ENCODE measurements around the gene C3orf20. TPM values are rescaled to one million over a fixed set of nuclear protein-coding genes. Genes with fewer than 3 reads are reported as not detected.

Gene C3orf20
- total and polyA plus RNA-seq, 7 donors: 0.03 to 0.16 TPM; not detected in 5

DNA sequence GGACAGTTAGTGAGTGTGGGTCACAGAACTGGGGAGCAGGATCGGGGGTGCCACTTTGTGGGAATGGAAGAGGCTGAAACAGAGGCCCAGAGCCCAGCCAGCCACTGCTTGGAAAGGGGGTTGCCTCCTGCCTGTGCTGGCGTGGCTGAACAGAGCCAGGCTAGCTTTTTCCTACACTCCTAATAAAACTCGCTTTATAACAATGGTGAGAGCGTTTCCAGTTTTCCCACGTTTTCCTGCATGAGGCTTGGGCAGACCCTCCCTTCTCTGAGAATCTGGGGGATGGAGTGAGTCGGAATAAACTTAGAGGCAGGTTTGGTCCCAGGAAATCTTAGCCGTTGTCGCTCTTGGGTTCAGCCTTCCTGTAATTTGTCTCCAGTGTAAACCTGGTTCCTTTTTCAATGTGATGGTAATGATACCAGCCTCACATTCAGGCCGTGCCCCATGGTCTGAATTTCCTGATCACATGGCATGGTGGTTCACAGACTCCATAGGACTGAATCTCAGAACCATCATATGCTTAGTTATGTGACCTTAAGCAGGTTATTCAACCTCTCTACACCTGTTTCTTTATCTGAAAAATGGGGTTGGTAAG, 137.4 kb downstream of the C3orf20 start:
- peak overlapping the region in 3 of 4 donors; percentile 45 to 54 (median 54) for H3K4me3 ChIP-seq
- TF ChIP-seq EP300 (IDR thresholded peaks at IDR 0.05) (no peak), POLR2A (IDR thresholded peaks at IDR 0.05) (no peak), POLR2AphosphoS5 (IDR thresholded peaks at IDR 0.05) (no peak)
- TF ChIP-seq, protein P1, sequence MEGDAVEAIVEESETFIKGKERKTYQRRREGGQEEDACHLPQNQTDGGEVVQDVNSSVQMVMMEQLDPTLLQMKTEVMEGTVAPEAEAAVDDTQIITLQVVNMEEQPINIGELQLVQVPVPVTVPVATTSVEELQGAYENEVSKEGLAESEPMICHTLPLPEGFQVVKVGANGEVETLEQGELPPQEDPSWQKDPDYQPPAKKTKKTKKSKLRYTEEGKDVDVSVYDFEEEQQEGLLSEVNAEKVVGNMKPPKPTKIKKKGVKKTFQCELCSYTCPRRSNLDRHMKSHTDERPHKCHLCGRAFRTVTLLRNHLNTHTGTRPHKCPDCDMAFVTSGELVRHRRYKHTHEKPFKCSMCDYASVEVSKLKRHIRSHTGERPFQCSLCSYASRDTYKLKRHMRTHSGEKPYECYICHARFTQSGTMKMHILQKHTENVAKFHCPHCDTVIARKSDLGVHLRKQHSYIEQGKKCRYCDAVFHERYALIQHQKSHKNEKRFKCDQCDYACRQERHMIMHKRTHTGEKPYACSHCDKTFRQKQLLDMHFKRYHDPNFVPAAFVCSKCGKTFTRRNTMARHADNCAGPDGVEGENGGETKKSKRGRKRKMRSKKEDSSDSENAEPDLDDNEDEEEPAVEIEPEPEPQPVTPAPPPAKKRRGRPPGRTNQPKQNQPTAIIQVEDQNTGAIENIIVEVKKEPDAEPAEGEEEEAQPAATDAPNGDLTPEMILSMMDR (IDR thresholded peaks at IDR 0.05): no peak
- H3K36me3 ChIP-seq: no peaks in the 10 kb centered on the region
- no peaks in the 10 kb centered on the region for H3K9me3 ChIP-seq
- intact Hi-C loops (cut with DNase I): no loop called here
- peaks cover 9 to 42% (median 29%) of the 10 kb centered on the region in 3 donors for H3K27me3 ChIP-seq
- WGBS, 2 donors: 45 to 75% methylated on average over 9 of the region's 9 CpGs
- peaks cover 0 to 18% (median 12%) of the 10 kb centered on the region in 4 donors for H3K4me1 ChIP-seq
- peak overlapping the region; percentile 14 to 81 (median 74) for H3K27ac ChIP-seq
- DNase-seq: no peak

DNA sequence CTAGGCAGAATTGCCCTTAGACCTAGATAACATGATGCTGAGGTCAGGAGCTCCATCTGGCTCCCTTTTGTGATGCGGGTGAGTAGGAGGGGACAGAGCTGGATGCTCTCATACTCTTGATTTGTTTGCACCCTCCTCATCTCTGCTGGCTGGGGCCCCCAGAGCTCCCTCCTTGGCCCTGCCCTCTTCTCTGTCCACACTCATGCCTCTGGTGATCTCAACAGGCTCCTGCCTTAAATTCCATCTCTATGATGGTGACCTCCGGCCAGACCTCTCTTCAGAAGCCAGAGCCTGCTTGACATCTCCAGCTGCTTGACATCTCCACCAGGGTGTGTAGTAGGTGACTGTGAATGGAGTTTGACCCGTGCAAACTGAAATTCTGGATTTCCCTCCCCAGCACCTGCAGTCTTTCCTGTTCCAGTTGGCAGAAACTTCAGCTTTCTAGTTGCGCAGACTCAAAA, 139.5 kb downstream of the C3orf20 start:
- H3K36me3 ChIP-seq: peaks cover 0 to 4% (median 0%) of the 10 kb centered on the region in 4 donors
- DNase-seq: no peak
- H3K4me1 ChIP-seq: peaks cover 0 to 18% (median 12%) of the 10 kb centered on the region in 4 donors
- H3K4me3 ChIP-seq: no peak overlapping the region
- no peaks in the 10 kb centered on the region for H3K9me3 ChIP-seq
- 32 to 64% methylated on average over 4 of the region's 4 CpGs for WGBS, 2 donors
- H3K27me3 ChIP-seq: peaks cover 9 to 31% (median 19%) of the 10 kb centered on the region in 3 donors
- TF ChIP-seq POLR2AphosphoS5 (IDR thresholded peaks at IDR 0.05) (no peak), EP300 (IDR thresholded peaks at IDR 0.05) (no peak), POLR2A (IDR thresholded peaks at IDR 0.05) (no peak)
- TF ChIP-seq, protein P1 (IDR thresholded peaks at IDR 0.05): no peak
- peak overlapping the region in 1 of 4 donors; percentile 21 for H3K27ac ChIP-seq
- intact Hi-C loops (cut with DNase I): no loop called here

DNA sequence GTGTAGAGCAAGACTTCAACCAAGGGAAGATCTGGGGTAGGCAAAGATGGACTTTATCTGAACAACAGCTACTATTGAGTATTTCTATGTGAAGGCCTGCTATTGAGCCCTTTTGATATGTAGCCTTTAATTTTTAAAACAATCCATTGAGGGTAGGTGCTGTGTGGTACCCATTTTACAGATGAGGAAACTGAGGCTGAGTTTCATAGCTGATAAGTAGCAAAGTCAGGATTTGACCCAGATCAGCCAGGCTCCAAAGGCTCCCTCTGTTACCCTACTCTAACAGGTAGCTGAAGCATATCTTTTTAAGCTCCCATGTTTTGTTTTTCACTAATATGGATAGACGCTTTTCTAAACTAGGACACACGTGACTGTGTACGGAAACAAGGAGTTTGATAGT, 141.4 kb downstream of the C3orf20 start:
- H3K27ac ChIP-seq: no peak overlapping the region
- intact Hi-C loops (cut with DNase I): no loop called here
- peaks cover 2 to 14% (median 8%) of the 10 kb centered on the region in 3 donors for H3K27me3 ChIP-seq
- H3K9me3 ChIP-seq: no peaks in the 10 kb centered on the region
- no peak for DNase-seq
- H3K36me3 ChIP-seq: peaks cover 0 to 7% (median 0%) of the 10 kb centered on the region in 4 donors
- H3K4me3 ChIP-seq: no peak overlapping the region
- 95 to 96% methylated on average over 3 of the region's 3 CpGs for WGBS, 2 donors
- H3K4me1 ChIP-seq: peaks cover 0 to 5% (median 2%) of the 10 kb centered on the region in 4 donors
- TF ChIP-seq EP300 (IDR thresholded peaks at IDR 0.05): no peak
- TF ChIP-seq, protein P1 (IDR thresholded peaks at IDR 0.05): no peak
- no peak for TF ChIP-seq POLR2A (IDR thresholded peaks at IDR 0.05)

DNA sequence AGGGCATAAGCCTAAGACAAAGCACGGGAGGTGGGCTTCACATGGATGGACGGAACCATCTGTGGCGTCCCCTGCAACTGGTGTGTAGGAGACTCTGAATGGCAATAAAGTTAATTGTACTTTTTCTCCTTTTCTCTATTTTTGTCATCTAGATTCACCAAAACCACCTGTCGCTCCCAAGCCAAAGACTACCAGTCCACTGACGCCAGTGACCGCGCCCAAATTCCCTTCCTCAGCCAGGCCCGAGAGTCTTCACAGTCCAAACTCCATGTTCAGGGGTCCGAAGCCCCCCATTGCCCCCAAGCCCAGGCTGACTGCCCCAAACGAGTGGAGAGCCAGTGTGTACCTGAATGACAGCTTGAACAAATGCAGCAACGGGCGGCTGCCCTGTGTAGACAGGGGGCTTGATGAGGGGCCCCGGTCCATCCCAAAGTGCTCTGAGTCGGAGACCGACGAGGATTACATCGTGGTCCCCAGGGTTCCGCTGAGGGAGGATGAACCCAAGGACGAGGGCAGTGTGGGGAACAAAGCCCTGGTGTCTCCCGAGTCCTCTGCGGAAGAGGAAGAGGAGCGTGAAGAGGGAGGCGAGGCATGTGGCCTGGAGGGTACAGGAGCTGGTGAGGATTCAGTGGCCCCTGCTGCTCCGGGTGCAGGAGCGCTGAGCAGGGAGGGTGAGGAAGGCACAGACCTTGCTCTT, 144.0 kb downstream of the C3orf20 start, which contains the start of gene FGD5:
FGD5 (plus strand) TSS at position 159 of the 697 bp plus-strand sequence; CDS start at position 269, 110 bp downstream.
- no peak for DNase-seq
- no peak for TF ChIP-seq POLR2A (IDR thresholded peaks at IDR 0.05)
- no peak for TF ChIP-seq POLR2AphosphoS5 (IDR thresholded peaks at IDR 0.05)
- TF ChIP-seq, protein P1 (IDR thresholded peaks at IDR 0.05): no peak
- TF ChIP-seq EP300 (IDR thresholded peaks at IDR 0.05): no peak
- intact Hi-C loops (cut with DNase I): no loop called here
- Histone ChIP-seq H3K4me3 (no peak within 1 kb of the TSS), H3K9me3 (no peaks in the 10 kb centered on the region), H3K27ac (no peak within 1 kb of the TSS), H3K36me3 (peaks cover 0 to 7% (median 0%) of the 10 kb centered on the region in 4 donors), H3K4me1 (peaks cover 0 to 4% (median 1%) of the 10 kb centered on the region in 4 donors), H3K27me3 (no peaks in the 10 kb centered on the region)
- WGBS, 2 donors: 79 to 88% methylated on average over 25 of the region's 25 CpGs

Measured in sigmoid colon (tissue), 7 donors.